Astrocyte (in vitro differentiated cells and primary cell): ENCODE data around the gene CMBL. TPM values are rescaled to one million over a fixed set of nuclear protein-coding genes. Genes with fewer than 3 reads are reported as not detected.

Experiments
- DNase-seq: peaks from one replicate; pipeline ENCODE4 v3.0.0-alpha.2; 2010; ENCODE audit warnings: low read depth
- FAIRE-seq: peaks from 2 replicates; lab custom pipeline; 2011; peaks lifted over from hg19 to GRCh38; lab: Jason Lieb, UNC
- H2AFZ ChIP-seq: 2 replicates; pipeline ENCODE4 v1.6.0; 2012; ENCODE audit warnings: low read depth, low read length, inconsistent platforms
- H3K27ac ChIP-seq: 2 replicates; pipeline ENCODE4 v1.5.1; 2011; ENCODE audit warnings: low read depth, low read length, inconsistent platforms
- H3K27me3 ChIP-seq: 2 replicates; pipeline ENCODE4 v1.6.0; 2011; ENCODE audit warnings: low read length, inconsistent platforms; ENCODE audit not compliant: insufficient read depth
- H3K36me3 ChIP-seq: 2 replicates; pipeline ENCODE4 v1.5.1; 2011; ENCODE audit warnings: low read length, inconsistent platforms; ENCODE audit not compliant: insufficient read depth
- H3K4me1 ChIP-seq: 2 replicates; pipeline ENCODE4 v1.5.1; 2011; ENCODE audit warnings: low read length, inconsistent platforms; ENCODE audit not compliant: insufficient read depth
- H3K4me2 ChIP-seq: 2 replicates; pipeline ENCODE4 v1.6.0; 2012; ENCODE audit warnings: low read length, inconsistent platforms
- H3K4me3 ChIP-seq: 2 replicates; pipeline ENCODE4 v1.5.1; 2011; ENCODE audit warnings: low read depth, mild to moderate bottlenecking, low read length, inconsistent platforms; ENCODE audit not compliant: insufficient read depth
- H3K79me2 ChIP-seq: 2 replicates; pipeline ENCODE4 v1.6.0; 2012; ENCODE audit warnings: mild to moderate bottlenecking, low read length, inconsistent platforms; ENCODE audit not compliant: insufficient read depth
- H3K9ac ChIP-seq: 2 replicates; pipeline ENCODE4 v1.6.0; 2012; ENCODE audit warnings: mild to moderate bottlenecking, low read length, inconsistent platforms
- H3K9me3 ChIP-seq: 2 replicates; pipeline ENCODE4 v1.5.1; 2012; ENCODE audit warnings: low read depth, mild to moderate bottlenecking, low read length, inconsistent platforms; ENCODE audit not compliant: insufficient read depth
- H4K20me1 ChIP-seq: 2 replicates; pipeline ENCODE4 v1.6.0; 2012; ENCODE audit warnings: low read length, inconsistent platforms; ENCODE audit not compliant: insufficient read depth
- H3K27ac Mint-ChIP-seq: one replicate; pipeline ENCODE4 v1.8.0; 2021; ENCODE audit warnings: mild to moderate bottlenecking, mixed read lengths; ENCODE audit not compliant: unreplicated experiment
- H3K27me3 Mint-ChIP-seq: one replicate; pipeline ENCODE4 v1.8.0; 2021; ENCODE audit warnings: low read depth, mixed read lengths; ENCODE audit not compliant: unreplicated experiment
- H3K36me3 Mint-ChIP-seq: one replicate; pipeline ENCODE4 v1.8.0; 2021; ENCODE audit warnings: low read depth, mixed read lengths; ENCODE audit not compliant: unreplicated experiment
- H3K4me1 Mint-ChIP-seq: one replicate; pipeline ENCODE4 v1.8.0; 2021; ENCODE audit warnings: low read depth, mixed read lengths; ENCODE audit not compliant: unreplicated experiment
- H3K4me3 Mint-ChIP-seq: one replicate; pipeline ENCODE4 v1.8.0; 2021; ENCODE audit warnings: mild to moderate bottlenecking, moderate library complexity, mixed read lengths; ENCODE audit not compliant: unreplicated experiment
- H3K9me3 Mint-ChIP-seq: one replicate; pipeline ENCODE4 v1.8.0; 2021; ENCODE audit warnings: mild to moderate bottlenecking, mixed read lengths; ENCODE audit not compliant: unreplicated experiment
- CTCF ChIP-seq: IDR thresholded peaks from 2 replicates; pipeline ENCODE4 v1.5.1; 2011; ENCODE audit warnings: low read depth, mild to moderate bottlenecking, inconsistent platforms, low read length, moderate library complexity; ENCODE audit not compliant: insufficient read depth
- EZH2 ChIP-seq: IDR thresholded peaks from 2 replicates; pipeline ENCODE4 v1.6.1; 2012; ENCODE audit warnings: mild to moderate bottlenecking, low read length, inconsistent platforms; ENCODE audit not compliant: insufficient read depth
- total RNA-seq: library from RNA; stranded (reverse); gene quantifications from 2 replicates; pipeline ENCODE4 v1.2.1, GENCODE V29; 2021

The CMBL gene
- total RNA-seq, 1 donor from 2014 or later, result 39.7 TPM

DNA sequence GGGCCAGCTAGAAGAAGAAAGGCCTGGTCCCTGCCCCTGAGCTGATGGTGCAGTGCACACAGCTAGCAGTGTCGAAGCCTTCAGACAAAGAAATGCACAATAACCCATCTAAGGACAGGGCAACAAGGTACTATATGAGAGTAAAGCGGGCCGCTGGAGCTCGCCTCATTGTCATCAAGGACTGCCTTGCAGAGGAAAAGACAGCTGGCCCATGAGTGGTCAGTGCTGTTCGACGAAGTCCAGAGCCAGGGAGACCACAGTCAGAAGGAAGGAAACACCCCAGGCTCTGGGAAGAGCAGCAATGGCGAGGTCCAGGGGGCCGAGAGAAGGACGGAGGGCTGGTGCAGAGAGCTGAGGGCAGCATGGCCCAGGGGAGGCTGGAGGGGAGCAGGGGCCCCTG is 75.3 kb downstream of the CMBL start:
- peaks cover 19% of the 10 kb centered on the region for H3K4me1 Mint-ChIP-seq
- no peak overlapping the region for H2AFZ ChIP-seq
- H3K4me2 ChIP-seq, result no peak overlapping the region
- no peak overlapping the region for H3K4me3 Mint-ChIP-seq
- no peaks in the 10 kb centered on the region for H3K9me3 ChIP-seq
- TF ChIP-seq EZH2 (no peak), CTCF (no peak)
- H3K79me2 ChIP-seq, result peaks cover 5% of the 10 kb centered on the region
- H3K36me3 Mint-ChIP-seq, result peaks cover 11% of the 10 kb centered on the region
- H3K4me3 ChIP-seq, result no peak overlapping the region
- H3K9me3 Mint-ChIP-seq, result no peaks in the 10 kb centered on the region
- H3K27ac Mint-ChIP-seq, result no peak overlapping the region
- H3K27me3 Mint-ChIP-seq, result no peaks in the 10 kb centered on the region
- FAIRE-seq, result no peak
- H4K20me1 ChIP-seq, result no peaks in the 10 kb centered on the region
- no peaks in the 10 kb centered on the region for H3K36me3 ChIP-seq
- H3K27ac ChIP-seq, result peak overlapping the region; percentile 93
- peak overlapping the region; percentile 61 for H3K9ac ChIP-seq
- DNase-seq, result no peak
- H3K4me1 ChIP-seq, result peaks cover 35% of the 10 kb centered on the region
- H3K27me3 ChIP-seq, result no peaks in the 10 kb centered on the region

GRCh38 chr5:10229306-10230048 is 78.2 kb downstream of the CMBL start:
- Mint-ChIP-seq H3K27ac (peak overlapping the region; percentile 86), H3K9me3 (peaks cover 2% of the 10 kb centered on the region), H3K27me3 (no peaks in the 10 kb centered on the region), H3K36me3 (peaks cover 21% of the 10 kb centered on the region), H3K4me3 (no peak overlapping the region), H3K4me1 (peaks cover 22% of the 10 kb centered on the region)
- Histone ChIP-seq H3K79me2 (peaks cover 5% of the 10 kb centered on the region), H3K9ac (peak overlapping the region; percentile 83), H3K4me1 (peaks cover 32% of the 10 kb centered on the region), H3K4me3 (no peak overlapping the region), H3K36me3 (no peaks in the 10 kb centered on the region), H3K9me3 (no peaks in the 10 kb centered on the region), H3K27ac (peak overlapping the region; percentile 97), H2AFZ (peak overlapping the region; percentile 3), H4K20me1 (no peaks in the 10 kb centered on the region), H3K27me3 (no peaks in the 10 kb centered on the region), H3K4me2 (peak overlapping the region; percentile 78)
- peak; percentile 78 for FAIRE-seq
- peak; percentile 90 for DNase-seq
- TF ChIP-seq CTCF (peak; percentile 40), EZH2 (no peak)

DNA sequence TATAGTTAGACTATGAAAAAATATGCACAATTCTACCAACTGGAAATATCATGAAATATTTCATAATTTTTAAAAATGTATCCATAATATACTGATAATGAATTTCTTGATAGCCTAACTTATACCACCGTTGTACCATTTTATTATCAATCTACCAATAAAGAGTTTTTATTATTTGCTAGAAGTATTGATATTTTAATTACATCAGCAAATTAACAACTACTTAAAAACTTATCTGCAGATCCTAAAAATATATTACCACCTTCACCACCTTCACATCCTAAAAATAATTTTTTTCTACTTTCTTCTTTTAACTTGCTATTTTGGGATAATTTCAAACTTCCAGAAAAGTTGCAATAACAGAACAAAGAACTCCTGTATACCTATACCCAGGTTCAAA is 79.4 kb downstream of the CMBL start:
- no peaks in the 10 kb centered on the region for H3K9me3 ChIP-seq
- FAIRE-seq, result no peak
- H3K4me2 ChIP-seq, result no peak overlapping the region
- no peak for TF ChIP-seq CTCF
- TF ChIP-seq EZH2, result no peak
- H3K79me2 ChIP-seq, result peaks cover 5% of the 10 kb centered on the region
- peak overlapping the region; percentile 83 for H3K9ac ChIP-seq
- H4K20me1 ChIP-seq, result no peaks in the 10 kb centered on the region
- Mint-ChIP-seq H3K4me1 (peaks cover 19% of the 10 kb centered on the region), H3K27me3 (no peaks in the 10 kb centered on the region), H3K4me3 (no peak overlapping the region), H3K9me3 (peaks cover 8% of the 10 kb centered on the region), H3K36me3 (peaks cover 21% of the 10 kb centered on the region), H3K27ac (no peak overlapping the region)
- DNase-seq, result no peak
- no peaks in the 10 kb centered on the region for H3K36me3 ChIP-seq
- H2AFZ ChIP-seq, result no peak overlapping the region
- peaks cover 26% of the 10 kb centered on the region for H3K4me1 ChIP-seq
- H3K27me3 ChIP-seq, result no peaks in the 10 kb centered on the region
- peak overlapping the region; percentile 97 for H3K27ac ChIP-seq
- H3K4me3 ChIP-seq, result no peak overlapping the region
